HL-60 (cell line): ENCODE results near the gene KXD1.

ENCODE experiments used
- GABPA ChIP-seq: IDR thresholded peaks from 2 replicates; pipeline ENCODE4 v1.6.1; 2012; ENCODE audit warnings: low read depth
- POLR2AphosphoS5 ChIP-seq: IDR thresholded peaks from 2 replicates; pipeline ENCODE4 v1.6.1; 2012; ENCODE audit warnings: low read depth
- SPI1 ChIP-seq: IDR thresholded peaks from 2 replicates; pipeline ENCODE4 v1.6.1; 2012; ENCODE audit warnings: low read depth, mild to moderate bottlenecking, borderline replicate concordance
- TF ChIP-seq, protein P1 (sequence below): IDR thresholded peaks from one replicate; pipeline ENCODE4 v1.5.1; 2011; ENCODE audit warnings: low read length, control low read depth, inconsistent platforms; ENCODE audit not compliant: insufficient read depth
- TF ChIP-seq, protein P2 (sequence below): IDR thresholded peaks from 2 replicates; pipeline ENCODE4 v1.6.1; 2012; ENCODE audit warnings: low read depth; ENCODE audit not compliant: insufficient replicate concordance

DNA sequence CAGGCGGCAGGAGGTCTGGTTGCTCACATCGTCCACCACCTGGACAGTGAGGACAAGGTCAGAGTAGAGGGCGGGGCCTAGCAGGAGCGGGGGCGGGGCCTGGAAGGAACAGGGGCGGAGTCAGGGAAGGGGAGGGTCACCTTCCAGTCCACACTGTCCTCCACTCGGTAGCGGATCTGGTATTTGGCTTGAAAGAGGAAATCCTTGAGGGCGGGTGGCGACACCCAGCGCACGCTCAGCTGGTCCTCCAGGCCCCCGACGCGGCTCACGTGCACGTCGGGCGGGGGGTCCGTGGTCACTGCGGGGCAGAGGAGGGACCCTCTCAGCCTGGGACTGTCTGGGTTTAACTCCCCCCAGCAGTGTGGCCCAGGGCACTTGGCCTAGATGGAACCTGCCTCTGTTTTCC lies 39.1 kb downstream of the KXD1 start:
- TF ChIP-seq, protein P1, sequence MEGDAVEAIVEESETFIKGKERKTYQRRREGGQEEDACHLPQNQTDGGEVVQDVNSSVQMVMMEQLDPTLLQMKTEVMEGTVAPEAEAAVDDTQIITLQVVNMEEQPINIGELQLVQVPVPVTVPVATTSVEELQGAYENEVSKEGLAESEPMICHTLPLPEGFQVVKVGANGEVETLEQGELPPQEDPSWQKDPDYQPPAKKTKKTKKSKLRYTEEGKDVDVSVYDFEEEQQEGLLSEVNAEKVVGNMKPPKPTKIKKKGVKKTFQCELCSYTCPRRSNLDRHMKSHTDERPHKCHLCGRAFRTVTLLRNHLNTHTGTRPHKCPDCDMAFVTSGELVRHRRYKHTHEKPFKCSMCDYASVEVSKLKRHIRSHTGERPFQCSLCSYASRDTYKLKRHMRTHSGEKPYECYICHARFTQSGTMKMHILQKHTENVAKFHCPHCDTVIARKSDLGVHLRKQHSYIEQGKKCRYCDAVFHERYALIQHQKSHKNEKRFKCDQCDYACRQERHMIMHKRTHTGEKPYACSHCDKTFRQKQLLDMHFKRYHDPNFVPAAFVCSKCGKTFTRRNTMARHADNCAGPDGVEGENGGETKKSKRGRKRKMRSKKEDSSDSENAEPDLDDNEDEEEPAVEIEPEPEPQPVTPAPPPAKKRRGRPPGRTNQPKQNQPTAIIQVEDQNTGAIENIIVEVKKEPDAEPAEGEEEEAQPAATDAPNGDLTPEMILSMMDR: no peak
- TF ChIP-seq, protein P2, sequence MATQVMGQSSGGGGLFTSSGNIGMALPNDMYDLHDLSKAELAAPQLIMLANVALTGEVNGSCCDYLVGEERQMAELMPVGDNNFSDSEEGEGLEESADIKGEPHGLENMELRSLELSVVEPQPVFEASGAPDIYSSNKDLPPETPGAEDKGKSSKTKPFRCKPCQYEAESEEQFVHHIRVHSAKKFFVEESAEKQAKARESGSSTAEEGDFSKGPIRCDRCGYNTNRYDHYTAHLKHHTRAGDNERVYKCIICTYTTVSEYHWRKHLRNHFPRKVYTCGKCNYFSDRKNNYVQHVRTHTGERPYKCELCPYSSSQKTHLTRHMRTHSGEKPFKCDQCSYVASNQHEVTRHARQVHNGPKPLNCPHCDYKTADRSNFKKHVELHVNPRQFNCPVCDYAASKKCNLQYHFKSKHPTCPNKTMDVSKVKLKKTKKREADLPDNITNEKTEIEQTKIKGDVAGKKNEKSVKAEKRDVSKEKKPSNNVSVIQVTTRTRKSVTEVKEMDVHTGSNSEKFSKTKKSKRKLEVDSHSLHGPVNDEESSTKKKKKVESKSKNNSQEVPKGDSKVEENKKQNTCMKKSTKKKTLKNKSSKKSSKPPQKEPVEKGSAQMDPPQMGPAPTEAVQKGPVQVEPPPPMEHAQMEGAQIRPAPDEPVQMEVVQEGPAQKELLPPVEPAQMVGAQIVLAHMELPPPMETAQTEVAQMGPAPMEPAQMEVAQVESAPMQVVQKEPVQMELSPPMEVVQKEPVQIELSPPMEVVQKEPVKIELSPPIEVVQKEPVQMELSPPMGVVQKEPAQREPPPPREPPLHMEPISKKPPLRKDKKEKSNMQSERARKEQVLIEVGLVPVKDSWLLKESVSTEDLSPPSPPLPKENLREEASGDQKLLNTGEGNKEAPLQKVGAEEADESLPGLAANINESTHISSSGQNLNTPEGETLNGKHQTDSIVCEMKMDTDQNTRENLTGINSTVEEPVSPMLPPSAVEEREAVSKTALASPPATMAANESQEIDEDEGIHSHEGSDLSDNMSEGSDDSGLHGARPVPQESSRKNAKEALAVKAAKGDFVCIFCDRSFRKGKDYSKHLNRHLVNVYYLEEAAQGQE: no peak
- TF ChIP-seq POLR2AphosphoS5: no peak
- TF ChIP-seq GABPA: no peak
- no peak for TF ChIP-seq SPI1
